Panc1 (cell line): ENCODE results near the gene FGF19. TPM values are rescaled to one million over a fixed set of nuclear protein-coding genes. Genes with fewer than 3 reads are reported as not detected.

Experiments
- ATAC-seq: fragments of 200-7000 bp; cut with Tn5 transposase; 2 replicates; pipeline ENCODE4 v1.9.1; 2020; ENCODE audit warnings: mild to moderate bottlenecking, moderate library complexity
- BruUV-seq: library from RNA; stranded (reverse); fragments of 400-500 nt; replicated peaks from 2 replicates; lab custom pipeline; 2021; lab: Mats Ljungman, UMichigan
- CTCF ChIA-PET: fragments of 300-600 bp; sonication (Branson Sonifier 250); formaldehyde crosslinking; loops from one replicate; lab custom pipeline; 2022; ENCODE audit warnings: antibody characterized with exemption; lab: Charles Lee
- POLR2A ChIA-PET: fragments of 300-600 bp; sonication (Branson Sonifier 250); formaldehyde crosslinking; loops from one replicate; lab custom pipeline; 2022; ENCODE audit warnings: antibody characterized with exemption; lab: Charles Lee
- DNase-seq: peaks from one replicate; pipeline ENCODE4 v3.0.0-alpha.2; 2010; ENCODE audit warnings: low read depth, low spot score
- H3K27ac ChIP-seq: 2 replicates; pipeline ENCODE4 v1.5.1; 2011; ENCODE audit warnings: mild to moderate bottlenecking, low read length, inconsistent platforms
- H3K27me3 ChIP-seq: fragments of 200-500 bp; sonication (Bioruptor generic); 2 replicates; pipeline ENCODE4 v1.6.0; 2014; ENCODE audit warnings: low read length, inconsistent platforms; ENCODE audit not compliant: control insufficient read depth, insufficient read depth
- H3K36me3 ChIP-seq: fragments of 200-500 bp; sonication (Bioruptor generic); 2 replicates; pipeline ENCODE4 v1.5.1; 2014; ENCODE audit warnings: inconsistent platforms, mild to moderate bottlenecking, low read length, moderate library complexity; ENCODE audit not compliant: control insufficient read depth, insufficient read depth
- H3K4me1 ChIP-seq: 2 replicates; pipeline ENCODE4 v1.5.1; 2011; ENCODE audit warnings: inconsistent platforms, mild to moderate bottlenecking, low read length, moderate library complexity; ENCODE audit not compliant: control insufficient read depth, insufficient read depth
- H3K4me3 ChIP-seq, 2 experiments: 2 replicates each; pipeline ENCODE4 v1.5.1; 2011 to 2012; ENCODE audit warnings: low read depth in 2 of 2, low read length in 2 of 2, mild to moderate bottlenecking in 2 of 2, inconsistent platforms in 1 of 2, moderate library complexity in 1 of 2
- H3K9me3 ChIP-seq: fragments of 200-500 bp; sonication (Bioruptor generic); 2 replicates; pipeline ENCODE4 v1.5.1; 2014; ENCODE audit warnings: low read depth, mild to moderate bottlenecking, inconsistent platforms, low read length, moderate library complexity; ENCODE audit not compliant: control insufficient read depth, insufficient read depth
- CTCF ChIP-seq: fragments of 450-650 bp; IDR thresholded peaks from 2 replicates; pipeline ENCODE4 v1.5.1; 2017; ENCODE audit warnings: mild to moderate bottlenecking
- POLR2AphosphoS5 ChIP-seq: IDR thresholded peaks from 2 replicates; pipeline ENCODE4 v1.6.1; 2012; ENCODE audit warnings: mild to moderate bottlenecking, low read depth, low read length, moderate library complexity
- REST ChIP-seq, 2 experiments: IDR thresholded peaks; 2 replicates each; pipeline ENCODE4 v1.6.1; 2011 to 2012; ENCODE audit warnings: low read depth in 2 of 2, control low read depth in 1 of 2, low read length in 1 of 2, mild to moderate bottlenecking in 1 of 2, moderate library complexity in 1 of 2; ENCODE audit not compliant: insufficient read depth in 1 of 2
- SIN3A ChIP-seq: IDR thresholded peaks from 2 replicates; pipeline ENCODE4 v1.6.1; 2012; ENCODE audit warnings: low read depth, mild to moderate bottlenecking, low read length, moderate library complexity, borderline replicate concordance; ENCODE audit not compliant: insufficient read depth
- TCF7L2 ChIP-seq: IDR thresholded peaks from 2 replicates; pipeline ENCODE4 v1.6.1; 2011; ENCODE audit warnings: mild to moderate bottlenecking, low read depth, low read length, inconsistent platforms
- in situ Hi-C: cut with HindIII; loops from 2 replicates; pipeline ENCODE4 v1.10.0; 2016; ENCODE audit warnings: low sequenced_read_pairs, low pct_unique_long_range_greater_than_20kb
- intact Hi-C: fragments of 100-400 bp; cut with micrococcal nuclease; formaldehyde crosslinking; loops from one replicate; pipeline ENCODE4 v1.10.0; 2022; ENCODE audit not compliant: unreplicated experiment
- total RNA-seq: library from RNA; stranded (reverse); gene quantifications from one replicate; pipeline ENCODE4 v1.2.1, GENCODE V29; 2021; ENCODE audit not compliant: unreplicated experiment

Gene FGF19
- total RNA-seq, 1 experiment from 2014 or later: not detected

GRCh38 chr11:69703453-69703767 lies 412 bp downstream of the FGF19 start:
- H3K9me3 ChIP-seq: no peaks in the 10 kb centered on the region
- H3K36me3 ChIP-seq: no peaks in the 10 kb centered on the region
- in situ Hi-C loops: no loop called here
- peaks cover 7% of the 10 kb centered on the region for H3K4me1 ChIP-seq
- H3K27ac ChIP-seq: no peak overlapping the region
- intact Hi-C loops: loop anchor here (5.0 kb wide), 1 partner anchor 99 kb away; no protein-coding TSS in a partner anchor
- TF ChIP-seq REST (IDR thresholded peaks at IDR 0.05; ENCODE audit: insufficient read depth in 1 of 2, low read depth in 2 of 2, low read length in 1 of 2): no peak
- no peak for TF ChIP-seq TCF7L2
- TF ChIP-seq CTCF: no peak
- no peak for TF ChIP-seq SIN3A
- H3K27me3 ChIP-seq: peaks cover 3% of the 10 kb centered on the region; the same call in 1 of the 2 replicates
- peak; percentile 2; the same call in 1 of the 2 replicates for ATAC-seq
- CTCF ChIA-PET: no interaction called here
- POLR2A ChIA-PET: no interaction called here
- no peak overlapping the region for H3K4me3 ChIP-seq
- DNase-seq: no peak
- no TSS peak for BruUV-seq

- no peak for DNase-seq
- intact Hi-C loops: loop anchor here (5.0 kb wide), 1 partner anchor 99 kb away; no protein-coding TSS in a partner anchor
- no peaks in the 10 kb centered on the region for H3K9me3 ChIP-seq
- TF ChIP-seq POLR2AphosphoS5 (no peak), REST (IDR thresholded peaks at IDR 0.05; ENCODE audit: insufficient read depth in 1 of 2, low read depth in 2 of 2, low read length in 1 of 2) (no peak), TCF7L2 (no peak), SIN3A (no peak), CTCF (no peak)
- no peak for ATAC-seq
- no peak overlapping the region for H3K4me3 ChIP-seq
- in situ Hi-C loops: no loop called here
- peaks cover 7% of the 10 kb centered on the region for H3K4me1 ChIP-seq
- H3K36me3 ChIP-seq: no peaks in the 10 kb centered on the region
- POLR2A ChIA-PET: no interaction called here
- peaks cover 3% of the 10 kb centered on the region; the same call in 1 of the 2 replicates for H3K27me3 ChIP-seq
- no peak overlapping the region for H3K27ac ChIP-seq
- BruUV-seq: no TSS peak
- CTCF ChIA-PET: interaction anchor here (0.6 kb wide), 1 partner anchor 50 kb away, joined by 4 read pairs; no protein-coding TSS in a partner anchor
Measured at GRCh38 chr11:69702769-69703452, 911 bp downstream of the FGF19 start.
